H9 (cell line): ENCODE results near the gene EXPH5. TPM values are rescaled to one million over a fixed set of nuclear protein-coding genes. Genes with fewer than 3 reads are reported as not detected.

Source experiments
- DNase-seq: peaks from one replicate; pipeline ENCODE4 v3.0.0-alpha.2; 2017
- H2AFZ ChIP-seq: one replicate; pipeline ENCODE4 v1.6.1; 2013; ENCODE audit warnings: mild to moderate bottlenecking, low read length, control low read depth, moderate library complexity
- H2AK5ac ChIP-seq: 2 replicates; pipeline ENCODE4 v1.6.1; 2013; ENCODE audit warnings: low read length, control low read depth, mixed read lengths; ENCODE audit not compliant: insufficient read length
- H2BK120ac ChIP-seq: one replicate; pipeline ENCODE4 v1.6.1; 2013; ENCODE audit warnings: low read depth, mild to moderate bottlenecking, low read length, control low read depth, inconsistent platforms; ENCODE audit not compliant: poor library complexity, severe bottlenecking
- H2BK12ac ChIP-seq: 2 replicates; pipeline ENCODE4 v1.6.1; 2013; ENCODE audit warnings: low read length, control low read depth, mixed read lengths, low read depth; ENCODE audit not compliant: insufficient read length
- H2BK15ac ChIP-seq: 2 replicates; pipeline ENCODE4 v1.6.1; 2013; ENCODE audit warnings: low read depth, low read length, control low read depth
- H2BK20ac ChIP-seq: one replicate; pipeline ENCODE4 v1.6.1; 2013; ENCODE audit warnings: low read depth, mild to moderate bottlenecking, low read length, control low read depth, inconsistent platforms; ENCODE audit not compliant: poor library complexity, severe bottlenecking
- H2BK5ac ChIP-seq: 2 replicates; pipeline ENCODE4 v1.6.1; 2013; ENCODE audit warnings: low read length, control low read depth, mixed read lengths; ENCODE audit not compliant: insufficient read length
- H3K14ac ChIP-seq: 2 replicates; pipeline ENCODE4 v1.6.1; 2013; ENCODE audit warnings: low read length, control low read depth; ENCODE audit not compliant: insufficient read depth
- H3K18ac ChIP-seq: 2 replicates; pipeline ENCODE4 v1.6.1; 2013; ENCODE audit warnings: low read depth, mild to moderate bottlenecking, mixed read lengths, low read length, control low read depth; ENCODE audit not compliant: insufficient read length
- H3K23ac ChIP-seq: 2 replicates; pipeline ENCODE4 v1.6.1; 2013; ENCODE audit warnings: low read length, control low read depth, mixed read lengths, low read depth; ENCODE audit not compliant: insufficient read length
- H3K23me2 ChIP-seq: 2 replicates; pipeline ENCODE4 v1.6.1; 2013; ENCODE audit warnings: low read depth, mild to moderate bottlenecking, mixed read lengths, low read length, control low read depth; ENCODE audit not compliant: insufficient read length, poor library complexity, severe bottlenecking
- H3K27ac ChIP-seq: 2 replicates; pipeline ENCODE4 v1.5.1; 2013; ENCODE audit warnings: low read length, control low read depth, mixed read lengths, low read depth; ENCODE audit not compliant: insufficient read length
- H3K27me3 ChIP-seq: 2 replicates; pipeline ENCODE4 v1.6.1; 2013; ENCODE audit warnings: low read length, control low read depth, inconsistent platforms; ENCODE audit not compliant: insufficient read depth
- H3K4ac ChIP-seq: 2 replicates; pipeline ENCODE4 v1.6.1; 2013; ENCODE audit warnings: low read depth, mild to moderate bottlenecking, control low read depth, inconsistent platforms, low read length, moderate library complexity
- H3K4me1 ChIP-seq: 2 replicates; pipeline ENCODE4 v1.6.1; 2013; ENCODE audit warnings: low read length, control low read depth, inconsistent platforms; ENCODE audit not compliant: insufficient read depth
- H3K4me2 ChIP-seq: 2 replicates; pipeline ENCODE4 v1.6.1; 2013; ENCODE audit warnings: low read length, control low read depth, mixed read lengths; ENCODE audit not compliant: insufficient read length, insufficient read depth
- H3K56ac ChIP-seq: 2 replicates; pipeline ENCODE4 v1.6.1; 2013; ENCODE audit warnings: low read depth, mild to moderate bottlenecking, mixed read lengths, low read length, control low read depth; ENCODE audit not compliant: insufficient read length
- H3K79me1 ChIP-seq: 2 replicates; pipeline ENCODE4 v1.6.1; 2013; ENCODE audit warnings: low read depth, mild to moderate bottlenecking, moderate library complexity, low read length, control low read depth, inconsistent platforms; ENCODE audit not compliant: insufficient read depth, poor library complexity, severe bottlenecking
- H3K79me2 ChIP-seq: 2 replicates; pipeline ENCODE4 v1.6.1; 2013; ENCODE audit warnings: low read length, control low read depth, inconsistent platforms; ENCODE audit not compliant: insufficient read depth
- H3K9ac ChIP-seq: 2 replicates; pipeline ENCODE4 v1.6.1; 2013; ENCODE audit warnings: low read length, control low read depth, mixed read lengths; ENCODE audit not compliant: insufficient read length; ENCODE audit errors: extremely low read depth
- H3K9me3 ChIP-seq: one replicate; pipeline ENCODE4 v1.6.1; 2013; ENCODE audit warnings: low read depth, low read length, inconsistent platforms; ENCODE audit not compliant: control insufficient read depth
- H3T11ph ChIP-seq: one replicate; pipeline ENCODE4 v1.6.1; 2013; ENCODE audit warnings: mild to moderate bottlenecking, low read length, control low read depth, inconsistent platforms
- H4K20me1 ChIP-seq: one replicate; pipeline ENCODE4 v1.6.1; 2013; ENCODE audit not compliant: control insufficient read depth, insufficient read length, insufficient read depth
- H4K5ac ChIP-seq: 2 replicates; pipeline ENCODE4 v1.6.1; 2013; ENCODE audit warnings: low read depth, mild to moderate bottlenecking, mixed read lengths, low read length, control low read depth; ENCODE audit not compliant: insufficient read length
- H4K8ac ChIP-seq: replicated peaks from 2 replicates; pipeline ENCODE4 v1.6.1; 2013; ENCODE audit warnings: low read length, control low read depth, mixed read lengths, low read depth; ENCODE audit not compliant: insufficient read length
- H4K91ac ChIP-seq: 2 replicates; pipeline ENCODE4 v1.6.1; 2013; ENCODE audit warnings: low read depth, mild to moderate bottlenecking, moderate library complexity, mixed read lengths, low read length, control low read depth; ENCODE audit not compliant: insufficient read length
- H3K27ac Mint-ChIP-seq, 3 experiments: 2 replicates in 2 of 3; 3 replicates in 1 of 3; pipeline ENCODE4 v1.8.0; 2020 to 2021; ENCODE audit warnings: mixed read lengths in 3 of 3, mild to moderate bottlenecking in 1 of 3, moderate library complexity in 1 of 3
- H3K27me3 Mint-ChIP-seq: 2 replicates; pipeline ENCODE4 v1.8.0; 2021; ENCODE audit warnings: low read depth, mild to moderate bottlenecking, moderate library complexity, mixed read lengths
- H3K36me3 Mint-ChIP-seq, 3 experiments: 2 replicates in 2 of 3; 3 replicates in 1 of 3; pipeline ENCODE4 v1.8.0; 2020 to 2021; ENCODE audit warnings: low read depth in 3 of 3, mixed read lengths in 3 of 3; ENCODE audit not compliant: insufficient read depth in 1 of 3
- H3K4me1 Mint-ChIP-seq, 2 experiments: 2 replicates each; pipeline ENCODE4 v1.8.0; 2020; ENCODE audit warnings: mixed read lengths in 2 of 2
- H3K4me3 Mint-ChIP-seq, 2 experiments: 2 replicates in 1 of 2; 3 replicates in 1 of 2; pipeline ENCODE4 v1.8.0; 2020 to 2021; ENCODE audit warnings: mild to moderate bottlenecking in 2 of 2, mixed read lengths in 2 of 2, moderate library complexity in 1 of 2
- H3K9me3 Mint-ChIP-seq, 2 experiments: 2 replicates in 1 of 2; 3 replicates in 1 of 2; pipeline ENCODE4 v1.8.0; 2020; ENCODE audit warnings: mild to moderate bottlenecking in 2 of 2, mixed read lengths in 2 of 2, moderate library complexity in 1 of 2
- WGBS: extraction: QIAGEN DNeasy Blood & Tissue Kit; methylation state at CpG from one replicate; pipeline ENCODE4 v1.1.7; 2013; ENCODE audit warnings: missing lambda C conversion rate, low lambda C conversion rate, mixed read lengths; ENCODE audit not compliant: insufficient read length; ENCODE audit errors: extremely low coverage; 5-methylcytosine and 5-hydroxymethylcytosine counted together
- total RNA-seq: library from RNA; stranded (reverse); gene quantifications from 2 replicates; pipeline ENCODE4 v1.2.1, GENCODE V29; 2021
- TF ChIP-seq, protein P1 (sequence below): fragments of 200-600 bp; sonication (generic); conservative IDR thresholded peaks from 3 replicates; pipeline ENCODE4 v1.8.0; 2021; ENCODE audit warnings: antibody characterized with exemption, mild to moderate bottlenecking

Gene EXPH5
- total RNA-seq, 1 experiment from 2014 or later, result 3.1 TPM

DNA sequence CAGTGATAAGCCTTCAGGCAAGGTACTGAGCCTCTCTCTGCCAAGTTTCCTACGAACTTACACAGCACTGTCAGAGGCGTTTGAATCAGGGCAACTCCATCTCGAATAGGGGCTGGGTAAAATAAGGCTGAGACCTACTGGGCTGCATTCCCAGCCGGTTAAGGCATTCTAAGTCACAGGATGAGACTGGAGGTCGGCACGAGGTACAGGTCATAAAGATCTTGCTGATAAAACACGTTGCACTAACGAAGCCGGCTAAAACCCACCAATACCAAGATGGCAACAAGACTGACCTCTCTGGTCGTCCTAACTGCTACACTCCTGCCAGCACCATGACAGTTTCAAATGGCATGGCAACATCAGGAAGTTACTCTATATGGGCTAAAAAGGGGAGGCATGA lies 75.0 kb downstream of the EXPH5 start:
- no peaks in the 10 kb centered on the region for H3K4me1 Mint-ChIP-seq

More for the DNA sequence above, 75.0 kb downstream of the EXPH5 start:
- Histone ChIP-seq H4K8ac (no peak overlapping the region), H3K27me3 (no peaks in the 10 kb centered on the region), H3K23me2 (no peaks in the 10 kb centered on the region), H3K14ac (no peak overlapping the region), H3T11ph (no peak overlapping the region), H3K9me3 (no peaks in the 10 kb centered on the region), H4K20me1 (no peaks in the 10 kb centered on the region), H2BK20ac (no peak overlapping the region), H2BK120ac (no peak overlapping the region), H3K9ac (no peak overlapping the region), H2BK12ac (no peak overlapping the region), H3K56ac (no peak overlapping the region), H4K91ac (no peak overlapping the region), H3K27ac (no peak overlapping the region), H2AFZ (no peak overlapping the region), H3K23ac (no peak overlapping the region), H3K4me1 (no peaks in the 10 kb centered on the region), H2BK5ac (no peak overlapping the region), H2AK5ac (no peak overlapping the region), H4K5ac (no peak overlapping the region), H3K18ac (no peak overlapping the region), H2BK15ac (no peak overlapping the region), H3K79me1 (no peaks in the 10 kb centered on the region), H3K4me2 (no peak overlapping the region), H3K79me2 (no peaks in the 10 kb centered on the region), H3K4ac (no peak overlapping the region)
- no CpG with 5 or more reads among the region's 10 CpGs for WGBS
- H3K4me3 Mint-ChIP-seq, result no peak overlapping the region
- no peaks in the 10 kb centered on the region for H3K9me3 Mint-ChIP-seq
- no peaks in the 10 kb centered on the region for H3K27me3 Mint-ChIP-seq
- no peak for DNase-seq
- H3K36me3 Mint-ChIP-seq, result peaks cover 5 to 10% (median 8%) of the 10 kb centered on the region in 3 experiments; a peak in 5 of 7 replicates
- H3K27ac Mint-ChIP-seq, result no peak overlapping the region
- TF ChIP-seq, protein P1, sequence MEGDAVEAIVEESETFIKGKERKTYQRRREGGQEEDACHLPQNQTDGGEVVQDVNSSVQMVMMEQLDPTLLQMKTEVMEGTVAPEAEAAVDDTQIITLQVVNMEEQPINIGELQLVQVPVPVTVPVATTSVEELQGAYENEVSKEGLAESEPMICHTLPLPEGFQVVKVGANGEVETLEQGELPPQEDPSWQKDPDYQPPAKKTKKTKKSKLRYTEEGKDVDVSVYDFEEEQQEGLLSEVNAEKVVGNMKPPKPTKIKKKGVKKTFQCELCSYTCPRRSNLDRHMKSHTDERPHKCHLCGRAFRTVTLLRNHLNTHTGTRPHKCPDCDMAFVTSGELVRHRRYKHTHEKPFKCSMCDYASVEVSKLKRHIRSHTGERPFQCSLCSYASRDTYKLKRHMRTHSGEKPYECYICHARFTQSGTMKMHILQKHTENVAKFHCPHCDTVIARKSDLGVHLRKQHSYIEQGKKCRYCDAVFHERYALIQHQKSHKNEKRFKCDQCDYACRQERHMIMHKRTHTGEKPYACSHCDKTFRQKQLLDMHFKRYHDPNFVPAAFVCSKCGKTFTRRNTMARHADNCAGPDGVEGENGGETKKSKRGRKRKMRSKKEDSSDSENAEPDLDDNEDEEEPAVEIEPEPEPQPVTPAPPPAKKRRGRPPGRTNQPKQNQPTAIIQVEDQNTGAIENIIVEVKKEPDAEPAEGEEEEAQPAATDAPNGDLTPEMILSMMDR, result no peak
